H9 (cell line): ENCODE data around the gene KLHDC7A. TPM values are rescaled to one million over a fixed set of nuclear protein-coding genes. Genes with fewer than 3 reads are reported as not detected.

Source experiments
- DNase-seq: peaks from one replicate; pipeline ENCODE4 v3.0.0-alpha.2; 2017
- H2AFZ ChIP-seq: one replicate; pipeline ENCODE4 v1.6.1; 2013; ENCODE audit warnings: mild to moderate bottlenecking, low read length, control low read depth, moderate library complexity
- H2AK5ac ChIP-seq: 2 replicates; pipeline ENCODE4 v1.6.1; 2013; ENCODE audit warnings: low read length, control low read depth, mixed read lengths; ENCODE audit not compliant: insufficient read length
- H2BK120ac ChIP-seq: one replicate; pipeline ENCODE4 v1.6.1; 2013; ENCODE audit warnings: low read depth, mild to moderate bottlenecking, low read length, control low read depth, inconsistent platforms; ENCODE audit not compliant: poor library complexity, severe bottlenecking
- H2BK12ac ChIP-seq: 2 replicates; pipeline ENCODE4 v1.6.1; 2013; ENCODE audit warnings: low read length, control low read depth, mixed read lengths, low read depth; ENCODE audit not compliant: insufficient read length
- H2BK15ac ChIP-seq: 2 replicates; pipeline ENCODE4 v1.6.1; 2013; ENCODE audit warnings: low read depth, low read length, control low read depth
- H2BK20ac ChIP-seq: one replicate; pipeline ENCODE4 v1.6.1; 2013; ENCODE audit warnings: low read depth, mild to moderate bottlenecking, low read length, control low read depth, inconsistent platforms; ENCODE audit not compliant: poor library complexity, severe bottlenecking
- H2BK5ac ChIP-seq: 2 replicates; pipeline ENCODE4 v1.6.1; 2013; ENCODE audit warnings: low read length, control low read depth, mixed read lengths; ENCODE audit not compliant: insufficient read length
- H3K14ac ChIP-seq: 2 replicates; pipeline ENCODE4 v1.6.1; 2013; ENCODE audit warnings: low read length, control low read depth; ENCODE audit not compliant: insufficient read depth
- H3K18ac ChIP-seq: 2 replicates; pipeline ENCODE4 v1.6.1; 2013; ENCODE audit warnings: low read depth, mild to moderate bottlenecking, mixed read lengths, low read length, control low read depth; ENCODE audit not compliant: insufficient read length
- H3K23ac ChIP-seq: 2 replicates; pipeline ENCODE4 v1.6.1; 2013; ENCODE audit warnings: low read length, control low read depth, mixed read lengths, low read depth; ENCODE audit not compliant: insufficient read length
- H3K23me2 ChIP-seq: 2 replicates; pipeline ENCODE4 v1.6.1; 2013; ENCODE audit warnings: low read depth, mild to moderate bottlenecking, mixed read lengths, low read length, control low read depth; ENCODE audit not compliant: insufficient read length, poor library complexity, severe bottlenecking
- H3K27ac ChIP-seq: 2 replicates; pipeline ENCODE4 v1.5.1; 2013; ENCODE audit warnings: low read length, control low read depth, mixed read lengths, low read depth; ENCODE audit not compliant: insufficient read length
- H3K27me3 ChIP-seq: 2 replicates; pipeline ENCODE4 v1.6.1; 2013; ENCODE audit warnings: low read length, control low read depth, inconsistent platforms; ENCODE audit not compliant: insufficient read depth
- H3K4ac ChIP-seq: 2 replicates; pipeline ENCODE4 v1.6.1; 2013; ENCODE audit warnings: low read depth, mild to moderate bottlenecking, control low read depth, inconsistent platforms, low read length, moderate library complexity
- H3K4me1 ChIP-seq: 2 replicates; pipeline ENCODE4 v1.6.1; 2013; ENCODE audit warnings: low read length, control low read depth, inconsistent platforms; ENCODE audit not compliant: insufficient read depth
- H3K4me2 ChIP-seq: 2 replicates; pipeline ENCODE4 v1.6.1; 2013; ENCODE audit warnings: low read length, control low read depth, mixed read lengths; ENCODE audit not compliant: insufficient read length, insufficient read depth
- H3K56ac ChIP-seq: 2 replicates; pipeline ENCODE4 v1.6.1; 2013; ENCODE audit warnings: low read depth, mild to moderate bottlenecking, mixed read lengths, low read length, control low read depth; ENCODE audit not compliant: insufficient read length
- H3K79me1 ChIP-seq: 2 replicates; pipeline ENCODE4 v1.6.1; 2013; ENCODE audit warnings: low read depth, mild to moderate bottlenecking, moderate library complexity, low read length, control low read depth, inconsistent platforms; ENCODE audit not compliant: insufficient read depth, poor library complexity, severe bottlenecking
- H3K79me2 ChIP-seq: 2 replicates; pipeline ENCODE4 v1.6.1; 2013; ENCODE audit warnings: low read length, control low read depth, inconsistent platforms; ENCODE audit not compliant: insufficient read depth
- H3K9ac ChIP-seq: 2 replicates; pipeline ENCODE4 v1.6.1; 2013; ENCODE audit warnings: low read length, control low read depth, mixed read lengths; ENCODE audit not compliant: insufficient read length; ENCODE audit errors: extremely low read depth
- H3K9me3 ChIP-seq: one replicate; pipeline ENCODE4 v1.6.1; 2013; ENCODE audit warnings: low read depth, low read length, inconsistent platforms; ENCODE audit not compliant: control insufficient read depth
- H3T11ph ChIP-seq: one replicate; pipeline ENCODE4 v1.6.1; 2013; ENCODE audit warnings: mild to moderate bottlenecking, low read length, control low read depth, inconsistent platforms
- H4K20me1 ChIP-seq: one replicate; pipeline ENCODE4 v1.6.1; 2013; ENCODE audit not compliant: control insufficient read depth, insufficient read length, insufficient read depth
- H4K5ac ChIP-seq: 2 replicates; pipeline ENCODE4 v1.6.1; 2013; ENCODE audit warnings: low read depth, mild to moderate bottlenecking, mixed read lengths, low read length, control low read depth; ENCODE audit not compliant: insufficient read length
- H4K8ac ChIP-seq: replicated peaks from 2 replicates; pipeline ENCODE4 v1.6.1; 2013; ENCODE audit warnings: low read length, control low read depth, mixed read lengths, low read depth; ENCODE audit not compliant: insufficient read length
- H4K91ac ChIP-seq: 2 replicates; pipeline ENCODE4 v1.6.1; 2013; ENCODE audit warnings: low read depth, mild to moderate bottlenecking, moderate library complexity, mixed read lengths, low read length, control low read depth; ENCODE audit not compliant: insufficient read length
- H3K27ac Mint-ChIP-seq, 3 experiments: 2 replicates in 2 of 3; 3 replicates in 1 of 3; pipeline ENCODE4 v1.8.0; 2020 to 2021; ENCODE audit warnings: mixed read lengths in 3 of 3, mild to moderate bottlenecking in 1 of 3, moderate library complexity in 1 of 3
- H3K27me3 Mint-ChIP-seq: 2 replicates; pipeline ENCODE4 v1.8.0; 2021; ENCODE audit warnings: low read depth, mild to moderate bottlenecking, moderate library complexity, mixed read lengths
- H3K36me3 Mint-ChIP-seq, 3 experiments: 2 replicates in 2 of 3; 3 replicates in 1 of 3; pipeline ENCODE4 v1.8.0; 2020 to 2021; ENCODE audit warnings: low read depth in 3 of 3, mixed read lengths in 3 of 3; ENCODE audit not compliant: insufficient read depth in 1 of 3
- H3K4me1 Mint-ChIP-seq, 2 experiments: 2 replicates each; pipeline ENCODE4 v1.8.0; 2020; ENCODE audit warnings: mixed read lengths in 2 of 2
- H3K4me3 Mint-ChIP-seq, 2 experiments: 2 replicates in 1 of 2; 3 replicates in 1 of 2; pipeline ENCODE4 v1.8.0; 2020 to 2021; ENCODE audit warnings: mild to moderate bottlenecking in 2 of 2, mixed read lengths in 2 of 2, moderate library complexity in 1 of 2
- H3K9me3 Mint-ChIP-seq, 2 experiments: 2 replicates in 1 of 2; 3 replicates in 1 of 2; pipeline ENCODE4 v1.8.0; 2020; ENCODE audit warnings: mild to moderate bottlenecking in 2 of 2, mixed read lengths in 2 of 2, moderate library complexity in 1 of 2
- CTCF ChIP-seq: fragments of 200-600 bp; sonication (generic); conservative IDR thresholded peaks from 3 replicates; pipeline ENCODE4 v1.8.0; 2021; ENCODE audit warnings: antibody characterized with exemption, mild to moderate bottlenecking
- WGBS: extraction: QIAGEN DNeasy Blood & Tissue Kit; methylation state at CpG from one replicate; pipeline ENCODE4 v1.1.7; 2013; ENCODE audit warnings: missing lambda C conversion rate, low lambda C conversion rate, mixed read lengths; ENCODE audit not compliant: insufficient read length; ENCODE audit errors: extremely low coverage; 5-methylcytosine and 5-hydroxymethylcytosine counted together
- total RNA-seq: library from RNA; stranded (reverse); gene quantifications from 2 replicates; pipeline ENCODE4 v1.2.1, GENCODE V29; 2021

KLHDC7A gene
- total RNA-seq, 1 experiment from 2014 or later = 11.4 TPM

GRCh38 chr1:18440385-18441226 lies 40.1 kb upstream of the KLHDC7A start:
- Histone ChIP-seq H3K27ac (no peak overlapping the region), H3K18ac (no peak overlapping the region), H3K9me3 (no peaks in the 10 kb centered on the region), H2BK5ac (no peak overlapping the region), H3K9ac (no peak overlapping the region), H2AFZ (no peak overlapping the region), H3K4me2 (no peak overlapping the region), H3K79me1 (no peaks in the 10 kb centered on the region), H3K4ac (no peak overlapping the region), H3K23ac (no peak overlapping the region), H3K23me2 (no peaks in the 10 kb centered on the region), H4K8ac (no peak overlapping the region), H4K91ac (no peak overlapping the region), H2BK20ac (no peak overlapping the region), H2BK120ac (no peak overlapping the region), H3K56ac (no peak overlapping the region), H2AK5ac (no peak overlapping the region), H4K20me1 (no peaks in the 10 kb centered on the region), H2BK12ac (no peak overlapping the region), H3K4me1 (peaks cover 5% of the 10 kb centered on the region; the same call in 1 of the 2 replicates), H4K5ac (no peak overlapping the region), H3K79me2 (no peaks in the 10 kb centered on the region), H3K14ac (no peak overlapping the region), H3T11ph (no peak overlapping the region), H3K27me3 (no peaks in the 10 kb centered on the region), H2BK15ac (no peak overlapping the region)
- peaks cover 7% of the 10 kb centered on the region for H3K27me3 Mint-ChIP-seq
- H3K4me3 Mint-ChIP-seq = no peak overlapping the region
- H3K36me3 Mint-ChIP-seq = peaks cover 0 to 4% (median 2%) of the 10 kb centered on the region in 3 experiments; a peak in 2 of 7 replicates
- TF ChIP-seq CTCF = no peak
- WGBS = no CpG with 5 or more reads among the region's 5 CpGs
- peaks cover 33 to 55% of the 10 kb centered on the region in 2 experiments for H3K4me1 Mint-ChIP-seq
- H3K9me3 Mint-ChIP-seq = peaks cover under 1 to 3% of the 10 kb centered on the region in 2 experiments; a peak in 4 of 5 replicates
- H3K27ac Mint-ChIP-seq = no peak overlapping the region; a peak in 1 of 7 replicates
- DNase-seq = no peak
